Vagina (tissue), 2 donors: ENCODE data around the gene CFAP92.

Experiments used
- CTCF ChIP-seq, 3 experiments: fragments of 450-650 bp in 2 of 3; fragments of 200-600 bp in 1 of 3; sonication (generic) in 1 of 3; IDR thresholded peaks; one replicate each; pipeline ENCODE4 v1.5.1; 2017 to 2019; ENCODE audit warnings: antibody characterized with exemption in 3 of 3, mild to moderate bottlenecking in 2 of 3, moderate library complexity in 2 of 3
- POLR2A ChIP-seq, 2 donors: fragments of 450-650 bp; IDR thresholded peaks; one replicate each; pipeline ENCODE4 v1.6.1; 2017; ENCODE audit warnings: antibody characterized with exemption in 2 of 2, mild to moderate bottlenecking in 2 of 2, moderate library complexity in 2 of 2
- POLR2AphosphoS5 ChIP-seq, 2 donors: sonication (generic); formaldehyde crosslinking; IDR thresholded peaks; one replicate each; pipeline ENCODE4 v1.9.0; 2017; ENCODE audit warnings: antibody characterized with exemption in 2 of 2, mild to moderate bottlenecking in 2 of 2, low read depth in 1 of 2; ENCODE audit not compliant: insufficient read depth in 1 of 2

DNA sequence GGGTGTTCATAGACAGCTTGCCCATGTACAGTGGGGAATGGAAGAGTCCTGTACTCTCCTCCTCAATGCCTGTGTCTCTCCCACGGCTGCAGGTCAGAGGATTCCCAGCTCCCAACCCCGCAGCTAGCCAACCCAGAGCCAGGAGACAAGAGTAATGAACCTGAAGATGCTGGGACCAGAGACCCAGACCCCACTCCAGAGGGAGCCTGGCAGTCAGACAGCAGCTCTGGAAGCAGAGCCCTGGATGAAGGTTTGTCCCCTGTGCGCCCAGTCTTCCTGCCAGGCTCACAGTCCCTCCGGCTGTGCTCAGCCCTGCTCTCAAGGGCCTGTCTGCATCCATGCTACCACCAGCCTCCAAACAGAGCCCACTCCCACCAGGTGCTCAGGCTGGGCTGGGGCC is 36.7 kb upstream of the CFAP92 start:
- TF ChIP-seq CTCF (IDR thresholded peaks at IDR 0.05) (no peak), POLR2A (IDR thresholded peaks at IDR 0.05) (no peak), POLR2AphosphoS5 (IDR thresholded peaks at IDR 0.05; ENCODE audit: insufficient read depth in 1 of 2, low read depth in 1 of 2) (no peak)
